Esophagus squamous epithelium (tissue), 5 donors: ENCODE results near the gene KRT34. TPM values are rescaled to one million over a fixed set of nuclear protein-coding genes. Genes with fewer than 3 reads are reported as not detected.
"Not testable (repeated sequence)": the region's sequence is repeated elsewhere in the genome, so short reads cannot be mapped to it uniquely, and the experiment has no call there.

Experiments
- DNase-seq: peaks from one replicate; lab custom pipeline; 2025; lab: John Stamatoyannopoulos, UW
- H3K27ac ChIP-seq, 4 donors: fragments of 200-600 bp; sonication (generic); one replicate each; pipeline ENCODE4 v1.5.1; 2016 to 2019; ENCODE audit warnings: mild to moderate bottlenecking in 1 of 4
- H3K27me3 ChIP-seq, 4 donors: fragments of 200-600 bp; sonication (generic); 1 replicate in 3 of 4; 2 replicates in 1 of 4; pipeline versions ENCODE4 v1.5.1 to v1.6.0; 2017 to 2021; ENCODE audit warnings: antibody characterized with exemption in 1 of 4
- H3K36me3 ChIP-seq, 3 donors: fragments of 200-600 bp; sonication (generic); one replicate each; pipeline ENCODE4 v1.5.1; 2016 to 2019
- H3K4me1 ChIP-seq, 3 donors: fragments of 200-600 bp; sonication (generic); one replicate each; pipeline ENCODE4 v1.5.1; 2017 to 2019
- H3K4me3 ChIP-seq, 4 donors: fragments of 200-600 bp; sonication (generic); 1 replicate in 3 of 4; 2 replicates in 1 of 4; pipeline ENCODE4 v1.5.1; 2016 to 2019; ENCODE audit warnings: mild to moderate bottlenecking in 2 of 4, moderate library complexity in 1 of 4
- H3K9me3 ChIP-seq, 3 donors: fragments of 200-600 bp; sonication (generic); one replicate each; pipeline ENCODE4 v1.5.1; 2016 to 2019
- POLR2A ChIP-seq, 4 donors: fragments of 450-650 bp; IDR thresholded peaks; one replicate each; pipeline ENCODE4 v1.6.1; 2017; ENCODE audit warnings: antibody characterized with exemption in 4 of 4, mild to moderate bottlenecking in 4 of 4, moderate library complexity in 3 of 4
- WGBS, 2 donors: methylation state at CpG; one replicate each; pipeline ENCODE4 v1.1.5; 2018; 5-methylcytosine and 5-hydroxymethylcytosine counted together
- intact Hi-C: fragments of 100-400 bp; cut with DNase I; formaldehyde crosslinking; loops from one replicate; pipeline ENCODE4 v1.15.0; 2022
- total RNA-seq, 4 donors: library from RNA; depleted of rRNA; stranded (reverse); fragments of >200 nt; gene quantifications; one replicate each; pipeline ENCODE4 v1.1.0, GENCODE V29; 2016
- TF ChIP-seq, protein P1 (sequence below), 6 experiments: fragments of 450-650 bp in 4 of 6; fragments of 200-600 bp in 2 of 6; sonication (generic) in 2 of 6; IDR thresholded peaks; one replicate each; pipeline ENCODE4 v1.5.1; 2016 to 2019; ENCODE audit warnings: antibody characterized with exemption in 6 of 6, mild to moderate bottlenecking in 4 of 6, moderate library complexity in 4 of 6
- donor health status: DM: yes; HTN: yes; CAD: no.

KRT34 gene
- total RNA-seq = 1 to 10 TPM in 1 of 4 donors, under 1 TPM in 3; 0.40 to 1.1 (median 0.64) TPM

DNA sequence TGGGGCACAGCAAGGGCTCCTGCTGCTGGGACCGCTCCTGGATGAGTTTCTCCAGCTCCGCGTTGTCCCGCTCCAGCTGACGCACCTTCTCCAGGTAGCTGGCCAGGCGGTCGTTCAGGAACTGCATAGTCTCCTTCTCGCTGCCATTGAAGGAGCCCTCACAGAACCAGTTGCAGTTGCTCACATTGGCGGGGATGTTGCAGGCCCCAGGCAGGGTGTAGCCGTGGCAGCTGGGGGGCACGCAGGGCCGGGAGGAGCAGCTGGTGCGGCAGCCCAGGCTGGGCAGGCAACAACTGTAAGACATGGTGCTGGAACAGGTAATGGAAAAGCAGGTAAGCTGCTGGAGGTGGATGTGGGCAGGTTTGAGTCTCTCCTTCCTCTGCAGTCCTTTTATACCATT, at the start of gene KRT34:
TSS of gene KRT34 (minus strand) at position 364 of the 400 bp plus-strand sequence. CDS start at position 304, 60 bp downstream.
- H3K36me3 ChIP-seq, H3K4me1 ChIP-seq, DNase-seq, H3K27me3 ChIP-seq, H3K27ac ChIP-seq, intact Hi-C loops, H3K4me3 ChIP-seq: not testable (repeated sequence)
- peaks cover 0 to 11% (median 0%) of the 10 kb centered on the region in 3 donors for H3K9me3 ChIP-seq
- WGBS, 2 donors = 100% methylated on average over 1 to 7 of the region's 13 CpGs

GRCh38 chr17:41430376-41430775, 48.3 kb upstream of the KRT34 start:
- H3K27me3 ChIP-seq, DNase-seq, H3K4me3 ChIP-seq, H3K4me1 ChIP-seq, H3K27ac ChIP-seq, intact Hi-C loops, H3K36me3 ChIP-seq, H3K9me3 ChIP-seq: not testable (repeated sequence)
- WGBS, 2 donors = 88 to 96% methylated on average over 9 of the region's 9 CpGs

- no peak for TF ChIP-seq POLR2A (IDR thresholded peaks at IDR 0.05)
- TF ChIP-seq, protein P1, sequence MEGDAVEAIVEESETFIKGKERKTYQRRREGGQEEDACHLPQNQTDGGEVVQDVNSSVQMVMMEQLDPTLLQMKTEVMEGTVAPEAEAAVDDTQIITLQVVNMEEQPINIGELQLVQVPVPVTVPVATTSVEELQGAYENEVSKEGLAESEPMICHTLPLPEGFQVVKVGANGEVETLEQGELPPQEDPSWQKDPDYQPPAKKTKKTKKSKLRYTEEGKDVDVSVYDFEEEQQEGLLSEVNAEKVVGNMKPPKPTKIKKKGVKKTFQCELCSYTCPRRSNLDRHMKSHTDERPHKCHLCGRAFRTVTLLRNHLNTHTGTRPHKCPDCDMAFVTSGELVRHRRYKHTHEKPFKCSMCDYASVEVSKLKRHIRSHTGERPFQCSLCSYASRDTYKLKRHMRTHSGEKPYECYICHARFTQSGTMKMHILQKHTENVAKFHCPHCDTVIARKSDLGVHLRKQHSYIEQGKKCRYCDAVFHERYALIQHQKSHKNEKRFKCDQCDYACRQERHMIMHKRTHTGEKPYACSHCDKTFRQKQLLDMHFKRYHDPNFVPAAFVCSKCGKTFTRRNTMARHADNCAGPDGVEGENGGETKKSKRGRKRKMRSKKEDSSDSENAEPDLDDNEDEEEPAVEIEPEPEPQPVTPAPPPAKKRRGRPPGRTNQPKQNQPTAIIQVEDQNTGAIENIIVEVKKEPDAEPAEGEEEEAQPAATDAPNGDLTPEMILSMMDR (IDR thresholded peaks at IDR 0.05) = no peak
- WGBS, 2 donors = 81 to 86% methylated on average over 4 to 7 of the region's 7 CpGs
- Histone ChIP-seq H3K4me1 (no peaks in the 10 kb centered on the region), H3K9me3 (no peaks in the 10 kb centered on the region), H3K36me3 (no peaks in the 10 kb centered on the region), H3K27me3 (no peaks in the 10 kb centered on the region), H3K4me3 (no peak overlapping the region), H3K27ac (no peak overlapping the region)
- DNase-seq = no peak
- intact Hi-C loops = no loop called here
Measured at GRCh38 chr17:41429667-41430066, 47.6 kb upstream of the KRT34 start.

- TF ChIP-seq, protein P1 (IDR thresholded peaks at IDR 0.05) = no peak
- TF ChIP-seq POLR2A (IDR thresholded peaks at IDR 0.05) = no peak
- Histone ChIP-seq H3K4me1 (no peaks in the 10 kb centered on the region), H3K27ac (no peak overlapping the region), H3K4me3 (no peak overlapping the region), H3K9me3 (no peaks in the 10 kb centered on the region), H3K27me3 (no peaks in the 10 kb centered on the region), H3K36me3 (no peaks in the 10 kb centered on the region)
- intact Hi-C loops = no loop called here
- 78 to 84% methylated on average over 4 of the region's 4 CpGs for WGBS, 2 donors
- no peak for DNase-seq
Measured at GRCh38 chr17:41428591-41429291, 46.6 kb upstream of the KRT34 start.

DNA sequence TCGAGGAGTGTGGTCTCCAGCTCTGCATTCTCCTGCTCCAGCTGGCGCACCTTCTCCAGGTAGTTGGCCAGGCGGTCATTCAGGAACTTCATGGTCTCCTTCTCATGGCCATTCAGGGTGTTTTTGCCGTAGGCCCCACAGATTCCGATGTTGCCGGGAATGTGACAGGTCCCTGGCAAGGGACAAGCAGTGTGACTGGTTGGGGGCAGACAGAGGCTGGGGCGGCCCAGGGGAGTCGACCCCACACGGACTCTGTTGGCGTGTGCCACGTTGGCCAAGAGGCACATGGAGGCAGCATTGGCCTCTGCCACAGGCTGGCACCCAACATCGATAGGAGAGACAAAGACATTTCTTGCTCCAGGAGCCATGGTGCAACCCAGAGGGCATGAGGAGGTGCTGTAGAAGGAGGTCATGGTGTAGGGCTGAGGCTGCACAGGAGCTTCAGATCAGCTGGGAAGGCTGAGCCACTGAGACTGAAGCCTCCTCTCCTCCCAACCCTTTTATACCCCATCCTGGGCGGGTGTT, 42.1 kb upstream of the KRT34 start, which contains the start of gene KRT37:
TSS of gene KRT37 (minus strand) at position 475 of the 525 bp plus-strand sequence. CDS start at position 413, 62 bp downstream.
- WGBS, 2 donors = 89 to 90% methylated on average over 2 to 5 of the region's 13 CpGs
- H3K4me3 ChIP-seq = no peak within 1 kb of the TSS
- no peak within 1 kb of the TSS for H3K27ac ChIP-seq
- intact Hi-C loops = no loop called here
- no peaks in the 10 kb centered on the region for H3K9me3 ChIP-seq
- TF ChIP-seq, protein P1 (IDR thresholded peaks at IDR 0.05) = no peak
- TF ChIP-seq POLR2A (IDR thresholded peaks at IDR 0.05) = no peak
- no peak for DNase-seq
- H3K4me1 ChIP-seq = peaks cover 6 to 28% (median 16%) of the 10 kb centered on the region in 3 donors
- H3K36me3 ChIP-seq = no peaks in the 10 kb centered on the region
- no peaks in the 10 kb centered on the region for H3K27me3 ChIP-seq

DNA sequence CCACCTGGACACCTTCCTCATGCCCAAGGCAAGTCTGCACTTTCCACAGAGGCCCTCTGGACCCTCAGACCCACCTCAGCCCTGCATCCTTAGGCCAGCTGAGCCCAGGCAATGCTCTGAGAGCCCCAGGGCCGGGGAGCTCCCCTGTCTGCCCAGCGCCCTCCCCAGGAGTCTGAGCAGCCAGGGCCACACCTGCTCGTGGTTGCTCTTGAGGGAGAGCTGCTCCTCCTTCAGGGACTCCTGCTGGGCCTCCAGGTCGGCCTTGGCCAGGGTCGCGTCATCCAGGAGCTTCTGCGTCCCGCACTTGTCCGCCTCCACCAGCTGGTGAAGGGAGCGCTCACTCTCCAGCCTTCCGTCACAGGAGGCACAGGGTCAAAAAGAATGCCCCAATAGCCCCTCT, 40.5 kb upstream of the KRT34 start:
- 93 to 100% methylated on average over 3 to 8 of the region's 11 CpGs for WGBS, 2 donors
- H3K27me3 ChIP-seq, H3K9me3 ChIP-seq, DNase-seq, H3K36me3 ChIP-seq, H3K27ac ChIP-seq, intact Hi-C loops, H3K4me3 ChIP-seq: not testable (repeated sequence)
- peaks cover 10 to 44% (median 27%) of the 10 kb centered on the region in 3 donors for H3K4me1 ChIP-seq
